ENCODE results near the gene KAZALD1.
A peak's percentile ranks its signal among the peaks of the same experiment; 100 is the strongest.

KAZALD1 gene

DNA sequence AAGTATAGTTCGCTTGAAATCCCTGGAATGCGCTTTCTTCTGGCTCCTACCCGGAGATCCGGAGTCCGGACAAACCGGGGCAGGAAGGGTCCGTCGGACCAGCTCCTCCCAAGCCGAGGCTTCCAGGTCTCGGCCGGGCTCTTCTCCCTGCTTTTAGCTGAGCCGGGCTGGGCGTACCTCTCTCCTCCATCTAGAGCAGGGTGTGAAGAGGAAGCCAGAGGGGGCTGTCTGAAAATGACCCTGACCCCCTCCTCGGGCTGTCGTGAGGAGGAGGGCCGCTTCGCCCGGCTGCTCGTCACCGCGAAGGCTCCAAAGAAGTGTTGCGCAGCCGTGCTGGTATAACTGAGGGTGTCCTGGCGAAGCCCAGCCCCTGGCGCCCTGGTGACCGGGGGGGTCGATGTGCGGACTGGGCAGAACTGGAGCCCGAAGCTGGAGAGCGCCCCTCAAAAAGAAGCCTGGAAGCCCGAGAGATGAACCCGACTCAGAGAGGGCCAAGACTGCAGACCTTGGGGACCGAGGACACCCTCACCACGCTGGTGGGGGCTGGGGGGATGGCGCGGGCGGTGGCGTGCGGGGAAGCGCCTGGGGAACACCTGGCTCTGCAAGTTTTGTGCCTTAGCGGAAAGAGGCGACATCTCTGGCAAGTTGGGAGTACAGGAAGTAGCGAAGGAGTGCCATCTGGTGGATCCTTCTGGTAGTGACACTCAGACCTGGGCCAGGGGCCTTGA is 5.7 kb downstream of the KAZALD1 start:
- DNase-seq (ENCODE audit: low read depth) = peak; percentile 79

DNA sequence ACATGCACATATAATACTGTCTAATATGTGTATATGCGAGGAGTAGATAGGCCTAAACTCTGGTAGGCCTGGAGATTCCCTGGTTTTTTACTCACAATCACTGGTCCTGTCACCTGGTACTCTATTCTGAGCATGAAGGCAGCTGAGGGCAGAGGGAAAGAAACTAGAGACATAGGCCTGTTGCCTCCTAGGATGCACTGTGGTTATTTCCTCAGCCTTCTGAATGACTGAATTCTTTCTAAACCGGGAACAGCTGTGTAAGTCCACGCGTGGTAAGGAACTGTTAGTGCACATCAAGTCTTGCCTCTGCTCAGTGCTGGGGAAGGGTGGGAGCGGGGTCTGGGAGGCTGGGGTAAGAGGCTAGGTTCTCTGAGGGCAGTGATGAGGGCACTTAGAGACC is 7.7 kb downstream of the KAZALD1 start:
- no peak for DNase-seq (ENCODE audit: low read depth)

- no peak for DNase-seq (ENCODE audit: low read depth)
Observed at GRCh38 chr10:101070098-101070497, 8.3 kb downstream of the KAZALD1 start.

- no peak for DNase-seq (ENCODE audit: low read depth)
Observed at GRCh38 chr10:101071267-101071884, 9.6 kb downstream of the KAZALD1 start.

DNA sequence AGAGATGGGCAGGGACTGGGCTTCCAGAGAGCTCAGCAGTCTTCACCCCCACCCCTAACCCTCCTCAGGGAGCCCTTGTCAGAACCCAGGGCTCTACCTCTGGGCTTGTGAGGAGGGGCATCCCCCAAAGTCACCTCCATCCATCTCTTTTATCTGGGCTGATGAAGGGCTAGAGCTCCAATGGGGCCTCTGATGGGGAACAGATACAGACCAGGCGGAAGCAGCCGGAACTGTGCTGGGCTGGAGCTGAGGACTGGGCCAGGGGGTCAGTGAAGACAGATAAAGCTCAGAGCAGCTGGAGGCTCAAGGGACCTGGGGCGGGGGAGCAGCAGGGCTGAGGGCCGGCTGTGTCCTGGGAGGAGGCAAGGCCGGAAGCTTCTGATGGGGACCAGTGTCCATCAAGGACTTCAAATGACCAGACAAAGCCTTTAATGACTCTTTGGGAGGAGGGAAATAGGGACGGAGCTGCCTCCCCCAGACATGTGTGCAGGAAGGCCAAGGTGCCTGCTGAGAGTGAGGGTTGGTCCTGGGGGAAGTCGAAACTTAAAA is 10.2 kb downstream of the KAZALD1 start:
- no peak for DNase-seq (ENCODE audit: low read depth)

GRCh38 chr10:101072923-101073322 is 11.1 kb downstream of the KAZALD1 start:
- DNase-seq (ENCODE audit: low read depth) = no peak

DNA sequence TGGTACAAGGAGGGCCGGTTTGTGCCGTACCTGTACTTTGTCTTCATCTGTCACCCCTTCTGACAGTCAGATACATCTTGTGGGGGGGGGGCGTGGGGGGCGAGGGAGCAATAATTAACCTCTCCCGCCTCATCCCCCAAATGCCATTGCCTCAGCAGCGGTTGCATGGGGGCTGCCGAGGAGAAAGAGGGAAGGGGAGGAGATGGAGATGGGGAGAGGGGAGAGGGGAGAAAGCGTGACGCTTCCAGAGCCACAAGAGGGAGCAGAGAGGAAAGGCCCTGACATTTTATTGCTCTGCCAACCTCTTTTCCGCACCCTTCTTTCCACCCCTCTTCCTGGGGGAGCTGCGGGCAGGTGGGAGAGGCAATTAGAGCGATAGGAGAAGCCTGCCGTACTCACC is 11.8 kb downstream of the KAZALD1 start:
- DNase-seq (ENCODE audit: low read depth) = no peak

DNA sequence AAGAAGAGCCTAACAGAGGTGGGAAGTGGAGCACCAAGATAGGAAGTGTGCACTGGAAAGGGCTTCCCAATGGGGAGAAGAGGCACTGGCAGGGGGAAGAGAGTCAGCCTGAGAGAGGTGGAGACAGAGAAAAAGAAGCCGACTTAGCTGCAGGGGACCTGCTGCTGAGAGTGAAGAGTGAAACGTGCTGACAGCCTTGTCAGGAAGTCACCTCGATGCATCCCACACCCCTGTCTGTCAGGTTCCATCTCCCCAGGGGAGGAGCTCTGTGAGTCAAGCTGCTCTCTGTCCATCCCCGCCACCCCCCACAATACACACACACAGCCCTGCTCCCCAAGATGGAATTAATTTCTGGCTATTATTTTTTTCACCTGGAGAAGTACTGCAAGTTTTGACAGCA is 14.0 kb downstream of the KAZALD1 start:
- no peak for DNase-seq (ENCODE audit: low read depth)

DNA sequence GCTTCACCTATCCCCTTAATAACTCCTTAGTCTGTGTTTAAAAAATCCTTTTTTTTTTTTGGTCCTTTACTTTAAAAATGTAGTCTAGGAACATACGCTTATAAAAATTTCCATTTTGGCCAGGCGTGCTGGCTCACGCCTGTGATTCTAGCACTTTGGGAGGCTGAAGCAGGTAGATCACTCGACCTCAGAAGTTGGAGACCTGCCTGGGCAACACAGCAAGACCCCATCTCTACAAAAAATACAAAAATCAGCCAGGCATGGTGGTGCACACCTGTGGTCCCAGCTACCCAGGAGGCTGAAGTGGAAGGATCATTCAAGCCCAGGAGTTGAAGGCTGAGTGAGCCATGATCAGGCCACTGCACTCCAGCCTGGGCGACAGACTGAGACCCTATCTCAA is 14.8 kb downstream of the KAZALD1 start:
- no peak for DNase-seq (ENCODE audit: low read depth)

- no peak for DNase-seq (ENCODE audit: low read depth)
Observed at GRCh38 chr10:101079874-101080273, 18.1 kb downstream of the KAZALD1 start.

- no peak for DNase-seq (ENCODE audit: low read depth)
Observed at GRCh38 chr10:101080933-101081931, 19.4 kb downstream of the KAZALD1 start.

GRCh38 chr10:101085846-101086245 is 24.1 kb downstream of the KAZALD1 start:
- no peak for DNase-seq (ENCODE audit: low read depth)

GRCh38 chr10:101087376-101087775 is 25.6 kb downstream of the KAZALD1 start:
- no peak for DNase-seq (ENCODE audit: low read depth)

GRCh38 chr10:101087965-101088364 is 26.2 kb downstream of the KAZALD1 start:
- DNase-seq (ENCODE audit: low read depth) = no peak

- DNase-seq (ENCODE audit: low read depth) = no peak
Observed at GRCh38 chr10:101089520-101090299, 27.9 kb downstream of the KAZALD1 start.

- no peak for DNase-seq (ENCODE audit: low read depth)
Observed at GRCh38 chr10:101090597-101090996, 28.8 kb downstream of the KAZALD1 start.

- no peak for DNase-seq (ENCODE audit: low read depth)
Observed at GRCh38 chr10:101091546-101092290, 29.9 kb downstream of the KAZALD1 start.

DNA sequence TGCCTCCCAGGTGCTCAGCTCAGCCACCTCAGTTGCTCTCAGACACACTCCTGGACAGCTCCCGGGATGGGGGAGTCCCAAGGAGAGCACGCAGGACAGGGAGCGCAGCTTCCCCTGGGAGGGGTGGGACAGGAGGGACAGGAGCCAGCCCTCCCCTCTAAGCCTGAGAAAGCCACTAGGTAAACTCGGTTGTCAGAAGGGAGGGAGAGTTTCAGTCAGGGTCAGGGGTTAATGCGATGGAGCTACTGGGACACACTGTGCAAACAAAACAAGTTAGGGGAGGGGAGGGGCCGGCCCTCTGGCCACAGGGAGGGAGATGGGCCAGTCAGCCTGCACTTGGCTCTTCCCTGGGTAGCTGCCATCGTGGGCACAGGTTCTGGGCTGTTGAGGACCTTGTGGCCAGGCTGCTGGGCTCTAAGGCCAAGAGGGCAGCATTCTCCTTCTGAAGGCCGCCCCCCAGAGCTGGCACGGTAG is 31.1 kb downstream of the KAZALD1 start:
- no peak for DNase-seq (ENCODE audit: low read depth)

GRCh38 chr10:101094121-101094879 is 32.5 kb downstream of the KAZALD1 start:
- no peak for DNase-seq (ENCODE audit: low read depth)

GRCh38 chr10:101095004-101095403 is 33.2 kb downstream of the KAZALD1 start:
- DNase-seq (ENCODE audit: low read depth) = no peak
